HCT116 (cell line): ENCODE results near the gene MRPS18A. TPM values are rescaled to one million over a fixed set of nuclear protein-coding genes. Genes with fewer than 3 reads are reported as not detected.
A peak's percentile ranks its signal among the peaks of the same experiment; 100 is the strongest.

ENCODE experiments used
- ATAC-seq: fragments of 200-7000 bp; cut with Tn5 transposase; 2 replicates; pipeline ENCODE4 v1.9.1; 2020; ENCODE audit warnings: mild to moderate bottlenecking, moderate library complexity
- BruUV-seq: library from RNA; stranded (reverse); fragments of 400-500 nt; replicated peaks from 2 replicates; lab custom pipeline; 2021; lab: Mats Ljungman, UMichigan
- CTCF ChIA-PET: fragments of 300-600 bp; sonication (Branson Sonifier 250); formaldehyde crosslinking; loops from one replicate; lab custom pipeline; 2021; ENCODE audit warnings: antibody characterized with exemption; lab: Charles Lee
- POLR2A ChIA-PET: fragments of 300-600, 350-600 bp; sonication (Branson Sonifier 250); formaldehyde crosslinking; loops from one replicate; lab custom pipeline; 2021; ENCODE audit warnings: antibody characterized with exemption; lab: Charles Lee
- RAD21 ChIA-PET, 2 experiments: fragments of 300-600 bp; sonication (Branson Sonifier 250); formaldehyde crosslinking; loops; one replicate each; lab custom pipeline; 2023; ENCODE audit warnings: low total read pairs in 2 of 2; ENCODE audit not compliant: uncharacterized antibody in 2 of 2, unreplicated experiment in 2 of 2, low non-redundant PET in 1 of 2; lab: Charles Lee
- DNase-seq: peaks from one replicate; pipeline ENCODE4 v3.0.0-alpha.2; 2010; ENCODE audit warnings: low read depth, low spot score
- H2AFZ ChIP-seq: fragments of 200-600 bp; shearing (Covaris generic), sonication (generic); 2 replicates; pipeline ENCODE4 v1.6.1; 2017; ENCODE audit warnings: low read depth, mixed run types, mixed read lengths, antibody characterized with exemption, low read length; ENCODE audit not compliant: poor library complexity, severe bottlenecking
- H3K27ac ChIP-seq: 2 replicates; pipeline ENCODE4 v1.5.1; 2012; ENCODE audit warnings: low read depth, low read length
- H3K27me3 ChIP-seq: fragments of 200-600 bp; sonication (generic); 2 replicates; pipeline ENCODE4 v1.6.1; 2016; ENCODE audit warnings: mixed run types, low read length, mixed read lengths; ENCODE audit not compliant: insufficient read depth
- H3K36me3 ChIP-seq, 2 experiments: fragments of 200-500 bp in 1 of 2; fragments of 200-600 bp in 1 of 2; sonication (Bioruptor generic) in 1 of 2; sonication (generic) in 1 of 2; 2 replicates each; pipeline versions ENCODE4 v1.5.1 to v1.6.1; 2014 to 2016; ENCODE audit warnings: low read length in 2 of 2, inconsistent platforms in 1 of 2, mixed read lengths in 1 of 2, mixed run types in 1 of 2; ENCODE audit not compliant: insufficient read depth in 2 of 2, control insufficient read depth in 1 of 2
- H3K4me1 ChIP-seq, 2 experiments: fragments of 200-600 bp in 1 of 2; sonication (generic) in 1 of 2; 2 replicates each; pipeline versions ENCODE4 v1.5.1 to v1.6.1; 2012 to 2017; ENCODE audit warnings: low read length in 2 of 2, inconsistent platforms in 1 of 2, mild to moderate bottlenecking in 1 of 2, mixed read lengths in 1 of 2, mixed run types in 1 of 2, moderate library complexity in 1 of 2; ENCODE audit not compliant: insufficient read depth in 2 of 2, control insufficient read depth in 1 of 2
- H3K4me2 ChIP-seq: fragments of 200-600 bp; sonication (generic); 2 replicates; pipeline ENCODE4 v1.6.1; 2017; ENCODE audit warnings: mixed run types, low read length, mixed read lengths
- H3K4me3 ChIP-seq, 2 experiments: fragments of 200-600 bp in 1 of 2; sonication (generic) in 1 of 2; replicated peaks in 1 of 2; 2 replicates each; pipeline ENCODE4 v1.5.1; 2011 to 2016; ENCODE audit warnings: low read length in 2 of 2, control low read depth in 1 of 2, low read depth in 1 of 2, mild to moderate bottlenecking in 1 of 2, mixed read lengths in 1 of 2, mixed run types in 1 of 2
- H3K79me2 ChIP-seq: fragments of 200-600 bp; sonication (generic); 2 replicates; pipeline ENCODE4 v1.6.1; 2017; ENCODE audit warnings: mild to moderate bottlenecking, mixed run types, low read length, moderate library complexity, mixed read lengths; ENCODE audit not compliant: insufficient read depth
- H3K9ac ChIP-seq: fragments of 200-600 bp; sonication (generic); 2 replicates; pipeline ENCODE4 v1.6.1; 2016; ENCODE audit warnings: low read length, mixed read lengths
- H3K9me2 ChIP-seq: fragments of 200-600 bp; sonication (generic), shearing (Covaris generic); 2 replicates; pipeline ENCODE4 v1.6.1; 2017; ENCODE audit warnings: mixed run types, mild to moderate bottlenecking, moderate library complexity; ENCODE audit not compliant: insufficient read depth
- H3K9me3 ChIP-seq, 2 experiments: fragments of 200-500 bp in 1 of 2; fragments of 200-600 bp in 1 of 2; sonication (Bioruptor generic) in 1 of 2; sonication (generic) in 1 of 2; 2 replicates each; pipeline ENCODE4 v1.6.1; 2014 to 2017; ENCODE audit warnings: low read length in 2 of 2, mixed read lengths in 2 of 2, inconsistent platforms in 1 of 2, low read depth in 1 of 2, mild to moderate bottlenecking in 1 of 2, mixed run types in 1 of 2, moderate library complexity in 1 of 2; ENCODE audit not compliant: control insufficient read depth in 1 of 2, insufficient read depth in 1 of 2
- H4K20me1 ChIP-seq: fragments of 200-600 bp; sonication (generic), shearing (Covaris generic); 2 replicates; pipeline ENCODE4 v1.6.1; 2017; ENCODE audit warnings: mixed run types, mild to moderate bottlenecking, moderate library complexity; ENCODE audit not compliant: insufficient read depth
- ATF3 ChIP-seq: IDR thresholded peaks from 2 replicates; pipeline ENCODE4 v1.6.1; 2012
- CBX3 ChIP-seq: IDR thresholded peaks from 2 replicates; pipeline ENCODE4 v1.6.1; 2012; ENCODE audit warnings: low read depth
- CEBPB ChIP-seq: IDR thresholded peaks from 2 replicates; pipeline ENCODE4 v1.6.1; 2012; ENCODE audit warnings: low read depth
- ELF1 ChIP-seq: IDR thresholded peaks from 2 replicates; pipeline ENCODE4 v1.6.1; 2012; ENCODE audit warnings: low read depth, borderline replicate concordance
- EZH2phosphoT487 ChIP-seq: fragments of 200-600 bp; IDR thresholded peaks from 2 replicates; pipeline ENCODE4 v1.6.1; 2018; ENCODE audit warnings: antibody characterized with exemption, borderline replicate concordance
- FOSL1 ChIP-seq: IDR thresholded peaks from 2 replicates; pipeline ENCODE4 v1.6.1; 2012; ENCODE audit warnings: low read depth
- JUND ChIP-seq: IDR thresholded peaks from 2 replicates; pipeline ENCODE4 v1.6.1; 2012
- POLR2A ChIP-seq: IDR thresholded peaks from 2 replicates; pipeline ENCODE4 v1.7.0; 2011; ENCODE audit warnings: borderline replicate concordance; ENCODE audit not compliant: insufficient read depth, insufficient read length; ENCODE audit errors: extremely low read depth
- REST ChIP-seq: IDR thresholded peaks from 2 replicates; pipeline ENCODE4 v1.6.1; 2012; ENCODE audit warnings: low read depth
- SIN3A ChIP-seq: IDR thresholded peaks from 2 replicates; pipeline ENCODE4 v1.6.1; 2012; ENCODE audit warnings: low read depth
- SRF ChIP-seq: IDR thresholded peaks from 2 replicates; pipeline ENCODE4 v1.6.1; 2012; ENCODE audit warnings: low read depth
- YY1 ChIP-seq: IDR thresholded peaks from 2 replicates; pipeline ENCODE4 v1.6.1; 2011; ENCODE audit warnings: low read length, low read depth, moderate library complexity, mild to moderate bottlenecking; ENCODE audit not compliant: insufficient replicate concordance; ENCODE audit errors: extremely low read depth
- ZBTB33 ChIP-seq: IDR thresholded peaks from 2 replicates; pipeline ENCODE4 v1.6.1; 2011; ENCODE audit warnings: mild to moderate bottlenecking, low read length, moderate library complexity; ENCODE audit not compliant: insufficient replicate concordance; ENCODE audit errors: extremely low read depth
- intact Hi-C: fragments of 100-400 bp; cut with micrococcal nuclease; formaldehyde crosslinking; loops from 2 replicates; pipeline ENCODE4 v1.10.0; 2022
- total RNA-seq: library from RNA; stranded (reverse); gene quantifications from one replicate; pipeline ENCODE4 v1.2.1, GENCODE V29; 2021; ENCODE audit not compliant: unreplicated experiment
- TF ChIP-seq, protein P1 (sequence below): IDR thresholded peaks from 2 replicates; pipeline ENCODE4 v1.6.1; 2012

MRPS18A gene
- total RNA-seq, 1 experiment from 2014 or later, result 63.0 TPM

- H3K9me3 ChIP-seq, result no peaks in the 10 kb centered on the region
- POLR2A ChIA-PET, result interaction anchor here (1.0 kb wide), 1 partner anchor 42 kb away, joined by 3 read pairs; the partner anchor contains the start of gene GTPBP2
- H3K9ac ChIP-seq, result no peak overlapping the region
- no peak overlapping the region for H3K4me3 ChIP-seq
- no peaks in the 10 kb centered on the region for H4K20me1 ChIP-seq
- TF ChIP-seq ZBTB33 (no peak), POLR2A (no peak), SIN3A (no peak), EZH2phosphoT487 (no peak), YY1 (no peak), ELF1 (no peak), CBX3 (no peak), CEBPB (no peak), REST (no peak), FOSL1 (no peak), SRF (no peak), JUND (no peak), ATF3 (no peak)
- TF ChIP-seq, protein P1, sequence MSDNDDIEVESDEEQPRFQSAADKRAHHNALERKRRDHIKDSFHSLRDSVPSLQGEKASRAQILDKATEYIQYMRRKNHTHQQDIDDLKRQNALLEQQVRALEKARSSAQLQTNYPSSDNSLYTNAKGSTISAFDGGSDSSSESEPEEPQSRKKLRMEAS, result no peak
- CTCF ChIA-PET, result interaction anchor here (1.4 to 4.6 kb wide), 2 partner anchors 408 kb away, joined by 3 to 45 read pairs; no protein-coding TSS in a partner anchor
- no peak overlapping the region for H2AFZ ChIP-seq
- ATAC-seq (no peak), DNase-seq (no peak)
- RAD21 ChIA-PET, result no interaction called here
- BruUV-seq, result TSS peak; percentile 4
- H3K4me2 ChIP-seq, result no peak overlapping the region
- H3K36me3 ChIP-seq, result peaks cover 22 to 28% of the 10 kb centered on the region in 2 experiments
- H3K79me2 ChIP-seq, result no peaks in the 10 kb centered on the region
- no peaks in the 10 kb centered on the region for H3K27me3 ChIP-seq
- H3K4me1 ChIP-seq, result peaks cover 10 to 35% of the 10 kb centered on the region in 2 experiments
- intact Hi-C loops, result no loop called here
- H3K9me2 ChIP-seq, result no peaks in the 10 kb centered on the region
- H3K27ac ChIP-seq, result no peak overlapping the region
Observed at GRCh38 chr6:43671011-43671800, 16.4 kb downstream of the MRPS18A start.
